GM10847 (cell line): Measurements from ENCODE around the gene KRTAP6-3.

Experiments
- POLR2A ChIP-seq: IDR thresholded peaks from 2 replicates; pipeline ENCODE4 v1.6.1; 2011; ENCODE audit not compliant: insufficient read length; ENCODE audit errors: extremely low read depth

KRTAP6-3 gene

GRCh38 chr21:30592140-30592539 is at the start of gene KRTAP6-3:
KRTAP6-3 (plus strand) TSS chr21:30592440; CDS start chr21:30592446, 6 bp downstream.
- no peak for TF ChIP-seq POLR2A

GRCh38 chr21:30552782-30553181 is 39.5 kb upstream of the KRTAP6-3 start:
- no peak for TF ChIP-seq POLR2A

- no peak for TF ChIP-seq POLR2A
Observed at GRCh38 chr21:30555095-30555494, 37.1 kb upstream of the KRTAP6-3 start.

GRCh38 chr21:30561264-30561895 is 30.9 kb upstream of the KRTAP6-3 start, which contains the start of gene KRTAP19-7:
KRTAP19-7 (minus strand) TSS chr21:30561314; CDS start chr21:30561289, 25 bp downstream.
- TF ChIP-seq POLR2A, result no peak

- no peak for TF ChIP-seq POLR2A
Observed at GRCh38 chr21:30561957-30562356, 30.3 kb upstream of the KRTAP6-3 start.

GRCh38 chr21:30563072-30563471 is 29.2 kb upstream of the KRTAP6-3 start:
- no peak for TF ChIP-seq POLR2A

GRCh38 chr21:30563630-30564029 is 28.6 kb upstream of the KRTAP6-3 start:
- no peak for TF ChIP-seq POLR2A

GRCh38 chr21:30567617-30568016 is 24.6 kb upstream of the KRTAP6-3 start:
- no peak for TF ChIP-seq POLR2A

GRCh38 chr21:30577766-30578165 is 14.5 kb upstream of the KRTAP6-3 start:
- TF ChIP-seq POLR2A, result no peak

GRCh38 chr21:30579346-30579745 is 12.9 kb upstream of the KRTAP6-3 start:
- no peak for TF ChIP-seq POLR2A

- TF ChIP-seq POLR2A, result no peak
Observed at GRCh38 chr21:30580132-30580531, 12.1 kb upstream of the KRTAP6-3 start.

GRCh38 chr21:30582870-30583269 is 9.4 kb upstream of the KRTAP6-3 start:
- TF ChIP-seq POLR2A, result no peak

- no peak for TF ChIP-seq POLR2A
Observed at GRCh38 chr21:30590297-30590696, 1.9 kb upstream of the KRTAP6-3 start, which contains the start of gene KRTAP22-2. KRTAP22-2 (minus strand) TSS chr21:30590397.

GRCh38 chr21:30598802-30599201 is 6.6 kb downstream of the KRTAP6-3 start, which contains the start of gene KRTAP6-2:
KRTAP6-2 (minus strand) TSS chr21:30598902; CDS start chr21:30598874, 28 bp downstream.
- TF ChIP-seq POLR2A, result no peak

GRCh38 chr21:30600787-30601186 is 8.5 kb downstream of the KRTAP6-3 start, which contains the start of gene KRTAP22-1:
KRTAP22-1 (plus strand) TSS chr21:30601087.
- no peak for TF ChIP-seq POLR2A

- no peak for TF ChIP-seq POLR2A
Observed at GRCh38 chr21:30605968-30606367, 13.7 kb downstream of the KRTAP6-3 start.

- no peak for TF ChIP-seq POLR2A
Observed at GRCh38 chr21:30612132-30612531, 19.9 kb downstream of the KRTAP6-3 start.
